Islet of Langerhans (tissue), 1 donor: Measurements from ENCODE around the gene ABCA6.

Experiments
- FAIRE-seq: peaks from one replicate; lab custom pipeline; 2011; peaks lifted over from hg19 to GRCh38; lab: Jason Lieb, UNC

Gene ABCA6

GRCh38 chr17:69047368-69048263 lies 94.1 kb downstream of the ABCA6 start:
- FAIRE-seq = no peak

DNA sequence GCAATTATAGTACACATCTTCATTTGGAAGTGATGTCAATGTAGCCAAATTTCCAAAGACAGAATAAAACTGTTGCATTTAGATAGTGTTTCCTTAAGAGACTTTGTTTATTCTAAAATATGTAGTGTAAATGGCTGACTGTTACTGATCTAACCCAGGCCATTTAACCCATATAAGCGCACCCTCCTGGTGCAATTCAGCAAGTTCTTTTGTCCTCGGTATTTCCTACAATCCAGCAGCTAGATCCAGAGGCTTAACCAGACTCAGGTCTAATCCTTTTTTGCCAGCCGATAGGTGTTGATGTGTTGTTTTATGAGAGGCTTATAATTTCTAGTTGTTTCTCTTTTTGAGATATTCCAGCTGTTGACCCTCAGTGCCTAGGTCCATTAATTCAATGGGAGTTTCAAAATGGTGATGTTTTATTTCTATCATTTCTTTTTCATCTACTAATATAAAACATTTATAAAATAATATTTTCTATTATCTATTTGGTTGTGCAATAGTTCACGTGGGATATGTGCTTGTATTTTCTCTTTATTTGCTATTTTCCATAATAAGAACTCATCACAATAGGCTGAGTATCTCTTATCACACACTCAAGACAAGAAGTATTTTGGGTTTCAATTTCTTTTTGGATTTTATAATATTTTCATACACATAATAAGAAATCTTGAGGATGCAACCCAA lies 95.4 kb downstream of the ABCA6 start:
- FAIRE-seq = no peak

- no peak for FAIRE-seq
These were observed 96.0 kb downstream of the ABCA6 start for GRCh38 chr17:69045646-69046045.

- FAIRE-seq = no peak
These were observed 97.3 kb downstream of the ABCA6 start for GRCh38 chr17:69044371-69044770.

DNA sequence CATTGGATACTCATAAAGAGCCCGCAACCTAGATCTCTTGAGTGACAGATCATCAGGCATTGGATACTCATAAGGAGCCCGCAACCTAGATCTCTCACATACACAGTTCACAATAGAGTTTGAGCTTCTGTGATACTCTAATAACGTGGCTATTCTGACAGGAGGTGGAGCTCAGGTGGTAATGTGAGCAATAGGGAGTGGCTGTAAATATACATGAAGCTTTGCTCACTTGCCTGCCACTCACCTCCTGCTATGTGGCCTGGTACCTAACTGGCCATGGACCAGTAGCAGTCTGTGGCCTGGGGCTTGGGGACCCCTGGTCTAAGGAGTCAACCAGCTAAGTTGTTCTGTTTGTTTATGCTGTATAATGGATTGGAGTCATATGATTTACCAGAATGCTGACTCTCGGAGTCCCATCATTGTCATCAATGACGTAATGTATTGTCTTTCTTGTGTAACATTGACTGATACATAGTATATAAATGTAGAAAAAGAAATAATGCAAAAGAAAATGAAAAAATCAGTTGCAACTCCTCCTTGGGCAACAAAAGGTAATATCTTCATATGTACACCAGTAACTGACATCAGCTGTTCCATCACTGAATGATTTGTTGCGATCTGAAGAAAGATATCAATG lies 98.5 kb downstream of the ABCA6 start:
- FAIRE-seq = no peak

GRCh38 chr17:69042308-69042707 lies 99.4 kb downstream of the ABCA6 start:
- FAIRE-seq = no peak

- FAIRE-seq = no peak
These were observed 109.9 kb downstream of the ABCA6 start for GRCh38 chr17:69031839-69032238.

DNA sequence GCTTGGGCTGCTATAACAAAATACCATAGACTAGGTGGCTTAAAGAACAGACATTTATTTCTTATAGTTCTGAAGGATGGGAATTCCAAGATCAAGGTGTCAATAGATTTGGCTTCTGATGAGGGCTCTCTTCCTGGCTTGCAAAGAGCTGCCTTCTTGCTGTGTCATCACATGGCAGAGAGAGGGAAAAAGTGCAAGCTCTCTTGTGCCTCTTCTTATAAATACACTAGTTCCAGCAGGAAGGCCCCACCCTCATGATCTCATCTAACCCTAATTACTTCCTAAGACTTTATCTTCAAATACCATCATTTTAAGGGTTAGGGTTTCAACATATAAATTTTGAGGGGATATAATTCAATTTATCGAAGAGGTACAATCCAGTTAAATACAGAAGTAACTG lies 111.5 kb downstream of the ABCA6 start:
- FAIRE-seq = no peak
